Endothelial cell of umbilical vein (primary cell): ENCODE results near the gene ITGA1. TPM values are rescaled to one million over a fixed set of nuclear protein-coding genes. Genes with fewer than 3 reads are reported as not detected.

Experiments
- BruUV-seq: library from RNA; stranded (reverse); fragments of 400-500 nt; replicated peaks from 2 replicates; lab custom pipeline; 2021; lab: Mats Ljungman, UMichigan
- CTCF ChIA-PET: fragments of 300-600, 350-600 bp; sonication (Branson Sonifier 250); formaldehyde crosslinking; loops from one replicate; lab custom pipeline; 2021; ENCODE audit warnings: antibody characterized with exemption, inconsistent platforms; lab: Charles Lee
- POLR2A ChIA-PET: fragments of 300-600, 350-600 bp; sonication (Branson Sonifier 250); formaldehyde crosslinking; loops from one replicate; lab custom pipeline; 2021; ENCODE audit warnings: antibody characterized with exemption, inconsistent platforms; lab: Charles Lee
- DNase-seq: peaks from one replicate; pipeline ENCODE4 v3.0.0-alpha.2; 2011; ENCODE audit warnings: low read depth, low spot score
- FAIRE-seq: peaks from 2 replicates; lab custom pipeline; 2011; peaks lifted over from hg19 to GRCh38; lab: Jason Lieb, UNC
- H2AFZ ChIP-seq: 2 replicates; pipeline ENCODE4 v1.6.0; 2012; ENCODE audit warnings: low read depth, low read length, control low read depth, inconsistent platforms
- H3K27ac ChIP-seq: 2 replicates; pipeline ENCODE4 v1.5.1; 2011; ENCODE audit warnings: low read depth, mild to moderate bottlenecking, control low read depth, low read length, moderate library complexity; ENCODE audit not compliant: insufficient read depth
- H3K27me3 ChIP-seq, 2 experiments: 2 replicates each; pipeline versions ENCODE4 v1.6.0 to v1.6.1; 2011; ENCODE audit warnings: low read length in 2 of 2, mixed read lengths in 1 of 2; ENCODE audit not compliant: control insufficient read depth in 2 of 2, insufficient read depth in 2 of 2
- H3K36me3 ChIP-seq, 2 experiments: 2 replicates in 1 of 2; 3 replicates in 1 of 2; pipeline ENCODE4 v1.5.1; 2011; ENCODE audit warnings: low read length in 2 of 2, mild to moderate bottlenecking in 1 of 2, moderate library complexity in 1 of 2; ENCODE audit not compliant: control insufficient read depth in 2 of 2, insufficient read depth in 2 of 2; ENCODE audit errors: extremely low read depth in 1 of 2
- H3K4me1 ChIP-seq: 3 replicates; pipeline ENCODE4 v1.5.1; 2011; ENCODE audit warnings: mild to moderate bottlenecking, low read length; ENCODE audit not compliant: control insufficient read depth, insufficient read depth; ENCODE audit errors: extremely low read depth
- H3K4me2 ChIP-seq: 2 replicates; pipeline ENCODE4 v1.6.1; 2011; ENCODE audit warnings: low read length, control low read depth, mixed read lengths; ENCODE audit not compliant: insufficient read depth
- H3K4me3 ChIP-seq, 3 experiments: fragments of 200-600 bp in 1 of 3; sonication (generic), shearing (Covaris generic) in 1 of 3; replicated peaks in 1 of 3; 2 replicates each; pipeline ENCODE4 v1.5.1; 2011 to 2016; ENCODE audit warnings: control low read depth in 3 of 3, low read length in 3 of 3, mild to moderate bottlenecking in 2 of 3, inconsistent platforms in 1 of 3, low read depth in 1 of 3, moderate library complexity in 1 of 3; ENCODE audit not compliant: insufficient read depth in 1 of 3
- H3K79me2 ChIP-seq: 2 replicates; pipeline ENCODE4 v1.6.0; 2012; ENCODE audit warnings: low read length, inconsistent platforms; ENCODE audit not compliant: control insufficient read depth, insufficient read depth
- H3K9ac ChIP-seq: replicated peaks from 2 replicates; pipeline ENCODE3; 2011; ENCODE audit warnings: low read length, control low read depth; ENCODE audit not compliant: insufficient read depth; ENCODE audit errors: extremely low read depth
- H3K9me1 ChIP-seq: replicated peaks from 3 replicates; pipeline ENCODE4 v1.6.0; 2011; ENCODE audit warnings: mild to moderate bottlenecking, low read length; ENCODE audit not compliant: control insufficient read depth, insufficient read depth; ENCODE audit errors: extremely low read depth
- H3K9me3 ChIP-seq: replicated peaks from 2 replicates; pipeline ENCODE4 v1.5.1; 2012; ENCODE audit warnings: low read length, inconsistent platforms; ENCODE audit not compliant: control insufficient read depth, insufficient read depth
- H4K20me1 ChIP-seq: replicated peaks from 2 replicates; pipeline ENCODE3; 2011; ENCODE audit warnings: mild to moderate bottlenecking, low read length; ENCODE audit not compliant: control insufficient read depth, insufficient read depth; ENCODE audit errors: extremely low read depth
- CTCF ChIP-seq, 2 donors: IDR thresholded peaks; 1 replicate in 1 of 2; 2 replicates in 1 of 2; pipeline ENCODE4 v1.5.1; 2011; ENCODE audit warnings: low read length in 2 of 2, mild to moderate bottlenecking in 2 of 2, moderate library complexity in 2 of 2, control low read depth in 1 of 2, inconsistent platforms in 1 of 2, low read depth in 1 of 2; ENCODE audit not compliant: insufficient read depth in 1 of 2; ENCODE audit errors: extremely low read depth in 1 of 2
- EZH2 ChIP-seq: IDR thresholded peaks from 2 replicates; pipeline ENCODE4 v1.6.1; 2012; ENCODE audit warnings: borderline replicate concordance, low read depth, mild to moderate bottlenecking, moderate library complexity, low read length, inconsistent platforms; ENCODE audit not compliant: severe bottlenecking
- FOS ChIP-seq: IDR thresholded peaks from 2 replicates; pipeline ENCODE4 v1.6.1; 2011; ENCODE audit warnings: mild to moderate bottlenecking, low read length, moderate library complexity, borderline replicate concordance; ENCODE audit not compliant: insufficient read depth
- GATA2 ChIP-seq: IDR thresholded peaks from 2 replicates; pipeline ENCODE4 v1.7.0; 2011; ENCODE audit warnings: low read depth, mild to moderate bottlenecking, moderate library complexity, mixed read lengths, low read length; ENCODE audit not compliant: insufficient read length, insufficient read depth
- JUN ChIP-seq: IDR thresholded peaks from 2 replicates; pipeline ENCODE4 v1.6.1; 2011; ENCODE audit warnings: borderline replicate concordance, low read depth; ENCODE audit not compliant: insufficient read length, insufficient read depth
- MAX ChIP-seq: IDR thresholded peaks from 2 replicates; pipeline ENCODE4 v1.6.1; 2011; ENCODE audit not compliant: insufficient read depth, insufficient read length
- MYC ChIP-seq: IDR thresholded peaks from one replicate; pipeline ENCODE4 v1.6.1; 2011; ENCODE audit warnings: mild to moderate bottlenecking, low read depth, low read length
- POLR2A ChIP-seq: IDR thresholded peaks from 2 replicates; pipeline ENCODE4 v1.6.1; 2012; ENCODE audit warnings: low read depth, mild to moderate bottlenecking, control low read depth, low read length
- POLR2AphosphoS5 ChIP-seq: IDR thresholded peaks from 2 replicates; pipeline ENCODE4 v1.6.1; 2012; ENCODE audit warnings: low read depth, mild to moderate bottlenecking, control low read depth, low read length, moderate library complexity; ENCODE audit not compliant: insufficient read depth
- dilution Hi-C: fragments of 300-500 bp; cut with MboI; formaldehyde crosslinking; loops from one replicate; pipeline ENCODE4 v1.15.0; 2019; ENCODE audit warnings: low sequenced_read_pairs; ENCODE audit not compliant: extremely low pct_ligation_motif_present
- intact Hi-C: fragments of 100-400 bp; cut with micrococcal nuclease; formaldehyde crosslinking; loops from one replicate; pipeline ENCODE4 v1.10.0; 2022
- polyA plus RNA-seq, 4 experiments: library from polyadenylated mRNA; depleted of rRNA in 3 of 4; stranded (reverse) in 3 of 4; unstranded in 1 of 4; fragments of >200 nt; gene quantifications; 2 replicates each; pipeline versions ENCODE4 v1.2.1 to v1.2.3, GENCODE V29; 2011 to 2012; ENCODE audit warnings: missing spikeins in 1 of 4
- total RNA-seq: library from RNA; stranded (reverse); gene quantifications from 2 replicates; pipeline ENCODE4 v1.2.3, GENCODE V29; 2021

Gene ITGA1
- total and polyA plus RNA-seq, 2 donors (not counting 3 experiments of a cell fraction or from before 2014, with no cell fraction given) = 0.65 to 1.9 TPM

DNA sequence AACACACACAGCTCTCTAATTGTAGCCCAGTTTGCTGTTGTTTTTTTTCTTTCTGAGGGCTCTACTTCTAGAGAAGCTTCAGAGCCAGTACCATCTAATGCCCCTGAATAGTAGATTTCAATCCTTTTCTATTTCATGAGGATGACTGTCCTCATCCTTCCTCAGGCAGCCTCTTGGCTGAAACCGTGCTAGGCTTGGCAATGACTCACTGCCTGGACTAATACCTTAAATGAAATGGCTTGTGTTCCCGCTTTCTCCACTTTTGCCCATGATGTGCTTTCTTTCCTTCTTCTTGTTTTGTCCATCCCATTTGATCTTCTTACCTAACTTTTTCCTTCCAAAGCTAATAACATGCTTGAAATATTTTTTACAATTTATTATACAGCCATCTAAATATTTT lies 80.1 kb downstream of the ITGA1 start:
- DNase-seq (no peak), FAIRE-seq (no peak)
- H3K4me3 ChIP-seq = no peak overlapping the region
- no peaks in the 10 kb centered on the region for H4K20me1 ChIP-seq
- H3K27me3 ChIP-seq = no peaks in the 10 kb centered on the region
- H3K9me3 ChIP-seq = no peaks in the 10 kb centered on the region
- H3K79me2 ChIP-seq = no peaks in the 10 kb centered on the region
- no peaks in the 10 kb centered on the region for H3K4me1 ChIP-seq
- CTCF ChIA-PET = interaction anchor here (0.9 kb wide), 1 partner anchor 22 kb away, joined by 3 read pairs; no protein-coding TSS in a partner anchor
- H2AFZ ChIP-seq = no peak overlapping the region
- intact Hi-C loops (no loop called here), dilution Hi-C loops (no loop called here)
- H3K36me3 ChIP-seq = no peaks in the 10 kb centered on the region
- H3K27ac ChIP-seq = no peak overlapping the region
- no TSS peak for BruUV-seq
- no peaks in the 10 kb centered on the region for H3K9me1 ChIP-seq
- no peak overlapping the region for H3K9ac ChIP-seq
- POLR2A ChIA-PET = no interaction called here
- TF ChIP-seq FOS (no peak), EZH2 (no peak), MAX (no peak), POLR2AphosphoS5 (no peak), GATA2 (no peak), CTCF (IDR thresholded peaks at IDR 0.05; ENCODE audit: extremely low read depth in 1 of 2, insufficient read depth in 1 of 2, low read depth in 1 of 2, low read length in 2 of 2) (no peak), POLR2A (no peak), JUN (no peak), MYC (no peak)
- no peak overlapping the region for H3K4me2 ChIP-seq
